NB4 (cell line): Measurements from ENCODE around the gene FOXL3.

Source experiments
- CTCF ChIP-seq: IDR thresholded peaks from one replicate; pipeline ENCODE4 v1.5.1; 2012; ENCODE audit warnings: low read depth, low read length
- MYC ChIP-seq: IDR thresholded peaks from 2 replicates; pipeline ENCODE4 v1.6.1; 2011; ENCODE audit warnings: low read depth, low read length
- POLR2A ChIP-seq: IDR thresholded peaks from 2 replicates; pipeline ENCODE4 v1.6.1; 2011; ENCODE audit warnings: mild to moderate bottlenecking; ENCODE audit not compliant: insufficient read length; ENCODE audit errors: extremely low read depth
- TF ChIP-seq, protein P1 (sequence below): IDR thresholded peaks from 2 replicates; pipeline ENCODE4 v1.6.1; 2011; ENCODE audit warnings: low read depth, low read length

- TF ChIP-seq CTCF (no peak), POLR2A (no peak), MYC (no peak)
- TF ChIP-seq, protein P1, sequence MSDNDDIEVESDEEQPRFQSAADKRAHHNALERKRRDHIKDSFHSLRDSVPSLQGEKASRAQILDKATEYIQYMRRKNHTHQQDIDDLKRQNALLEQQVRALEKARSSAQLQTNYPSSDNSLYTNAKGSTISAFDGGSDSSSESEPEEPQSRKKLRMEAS, result no peak
These were observed 36.2 kb upstream of the FOXL3 start for GRCh38 chr7:253581-254336.
